HCT116 (cell line): ENCODE data around the gene MBTPS1. TPM values are rescaled to one million over a fixed set of nuclear protein-coding genes. Genes with fewer than 3 reads are reported as not detected.

ENCODE experiments used
- ATAC-seq: fragments of 200-7000 bp; cut with Tn5 transposase; 2 replicates; pipeline ENCODE4 v1.9.1; 2020; ENCODE audit warnings: mild to moderate bottlenecking, moderate library complexity
- BruUV-seq: library from RNA; stranded (reverse); fragments of 400-500 nt; replicated peaks from 2 replicates; lab custom pipeline; 2021; lab: Mats Ljungman, UMichigan
- CTCF ChIA-PET: fragments of 300-600 bp; sonication (Branson Sonifier 250); formaldehyde crosslinking; loops from one replicate; lab custom pipeline; 2021; ENCODE audit warnings: antibody characterized with exemption; lab: Charles Lee
- POLR2A ChIA-PET: fragments of 300-600, 350-600 bp; sonication (Branson Sonifier 250); formaldehyde crosslinking; loops from one replicate; lab custom pipeline; 2021; ENCODE audit warnings: antibody characterized with exemption; lab: Charles Lee
- RAD21 ChIA-PET, 2 experiments: fragments of 300-600 bp; sonication (Branson Sonifier 250); formaldehyde crosslinking; loops; one replicate each; lab custom pipeline; 2023; ENCODE audit warnings: low total read pairs in 2 of 2; ENCODE audit not compliant: uncharacterized antibody in 2 of 2, unreplicated experiment in 2 of 2, low non-redundant PET in 1 of 2; lab: Charles Lee
- DNase-seq: peaks from one replicate; pipeline ENCODE4 v3.0.0-alpha.2; 2010; ENCODE audit warnings: low read depth, low spot score
- H2AFZ ChIP-seq: fragments of 200-600 bp; shearing (Covaris generic), sonication (generic); 2 replicates; pipeline ENCODE4 v1.6.1; 2017; ENCODE audit warnings: low read depth, mixed run types, mixed read lengths, antibody characterized with exemption, low read length; ENCODE audit not compliant: poor library complexity, severe bottlenecking
- H3K27ac ChIP-seq: 2 replicates; pipeline ENCODE4 v1.5.1; 2012; ENCODE audit warnings: low read depth, low read length
- H3K27me3 ChIP-seq: fragments of 200-600 bp; sonication (generic); 2 replicates; pipeline ENCODE4 v1.6.1; 2016; ENCODE audit warnings: mixed run types, low read length, mixed read lengths; ENCODE audit not compliant: insufficient read depth
- H3K36me3 ChIP-seq, 2 experiments: fragments of 200-500 bp in 1 of 2; fragments of 200-600 bp in 1 of 2; sonication (Bioruptor generic) in 1 of 2; sonication (generic) in 1 of 2; 2 replicates each; pipeline versions ENCODE4 v1.5.1 to v1.6.1; 2014 to 2016; ENCODE audit warnings: low read length in 2 of 2, inconsistent platforms in 1 of 2, mixed read lengths in 1 of 2, mixed run types in 1 of 2; ENCODE audit not compliant: insufficient read depth in 2 of 2, control insufficient read depth in 1 of 2
- H3K4me1 ChIP-seq, 2 experiments: fragments of 200-600 bp in 1 of 2; sonication (generic) in 1 of 2; 2 replicates each; pipeline versions ENCODE4 v1.5.1 to v1.6.1; 2012 to 2017; ENCODE audit warnings: low read length in 2 of 2, inconsistent platforms in 1 of 2, mild to moderate bottlenecking in 1 of 2, mixed read lengths in 1 of 2, mixed run types in 1 of 2, moderate library complexity in 1 of 2; ENCODE audit not compliant: insufficient read depth in 2 of 2, control insufficient read depth in 1 of 2
- H3K4me2 ChIP-seq: fragments of 200-600 bp; sonication (generic); 2 replicates; pipeline ENCODE4 v1.6.1; 2017; ENCODE audit warnings: mixed run types, low read length, mixed read lengths
- H3K4me3 ChIP-seq, 2 experiments: fragments of 200-600 bp in 1 of 2; sonication (generic) in 1 of 2; replicated peaks in 1 of 2; 2 replicates each; pipeline ENCODE4 v1.5.1; 2011 to 2016; ENCODE audit warnings: low read length in 2 of 2, control low read depth in 1 of 2, low read depth in 1 of 2, mild to moderate bottlenecking in 1 of 2, mixed read lengths in 1 of 2, mixed run types in 1 of 2
- H3K79me2 ChIP-seq: fragments of 200-600 bp; sonication (generic); 2 replicates; pipeline ENCODE4 v1.6.1; 2017; ENCODE audit warnings: mild to moderate bottlenecking, mixed run types, low read length, moderate library complexity, mixed read lengths; ENCODE audit not compliant: insufficient read depth
- H3K9ac ChIP-seq: fragments of 200-600 bp; sonication (generic); 2 replicates; pipeline ENCODE4 v1.6.1; 2016; ENCODE audit warnings: low read length, mixed read lengths
- H3K9me2 ChIP-seq: fragments of 200-600 bp; sonication (generic), shearing (Covaris generic); 2 replicates; pipeline ENCODE4 v1.6.1; 2017; ENCODE audit warnings: mixed run types, mild to moderate bottlenecking, moderate library complexity; ENCODE audit not compliant: insufficient read depth
- H3K9me3 ChIP-seq, 2 experiments: fragments of 200-500 bp in 1 of 2; fragments of 200-600 bp in 1 of 2; sonication (Bioruptor generic) in 1 of 2; sonication (generic) in 1 of 2; 2 replicates each; pipeline ENCODE4 v1.6.1; 2014 to 2017; ENCODE audit warnings: low read length in 2 of 2, mixed read lengths in 2 of 2, inconsistent platforms in 1 of 2, low read depth in 1 of 2, mild to moderate bottlenecking in 1 of 2, mixed run types in 1 of 2, moderate library complexity in 1 of 2; ENCODE audit not compliant: control insufficient read depth in 1 of 2, insufficient read depth in 1 of 2
- H4K20me1 ChIP-seq: fragments of 200-600 bp; sonication (generic), shearing (Covaris generic); 2 replicates; pipeline ENCODE4 v1.6.1; 2017; ENCODE audit warnings: mixed run types, mild to moderate bottlenecking, moderate library complexity; ENCODE audit not compliant: insufficient read depth
- CBX3 ChIP-seq: IDR thresholded peaks from 2 replicates; pipeline ENCODE4 v1.6.1; 2012; ENCODE audit warnings: low read depth
- CTCF ChIP-seq, 3 experiments: fragments of 200-600 bp in 1 of 3; sonication (generic) in 1 of 3; IDR thresholded peaks in 2 of 3; conservative IDR thresholded peaks in 1 of 3; 2 replicates each; pipeline ENCODE4 v1.5.1; 2012 to 2017; ENCODE audit warnings: low read depth in 2 of 3, low read length in 2 of 3, antibody characterized with exemption in 1 of 3, borderline replicate concordance in 1 of 3, control low read depth in 1 of 3, mild to moderate bottlenecking in 1 of 3, mixed read lengths in 1 of 3, mixed run types in 1 of 3, moderate library complexity in 1 of 3; ENCODE audit not compliant: insufficient read depth in 1 of 3
- EZH2 ChIP-seq: fragments of 200-600 bp; sonication (generic); IDR thresholded peaks from 2 replicates; pipeline ENCODE4 v1.6.1; 2017; ENCODE audit warnings: antibody characterized with exemption, mixed run types
- POLR2A ChIP-seq: IDR thresholded peaks from 2 replicates; pipeline ENCODE4 v1.7.0; 2011; ENCODE audit warnings: borderline replicate concordance; ENCODE audit not compliant: insufficient read depth, insufficient read length; ENCODE audit errors: extremely low read depth
- REST ChIP-seq: IDR thresholded peaks from 2 replicates; pipeline ENCODE4 v1.6.1; 2012; ENCODE audit warnings: low read depth
- SIN3A ChIP-seq: IDR thresholded peaks from 2 replicates; pipeline ENCODE4 v1.6.1; 2012; ENCODE audit warnings: low read depth
- SRF ChIP-seq: IDR thresholded peaks from 2 replicates; pipeline ENCODE4 v1.6.1; 2012; ENCODE audit warnings: low read depth
- ZBTB33 ChIP-seq: IDR thresholded peaks from 2 replicates; pipeline ENCODE4 v1.6.1; 2011; ENCODE audit warnings: mild to moderate bottlenecking, low read length, moderate library complexity; ENCODE audit not compliant: insufficient replicate concordance; ENCODE audit errors: extremely low read depth
- intact Hi-C: fragments of 100-400 bp; cut with micrococcal nuclease; formaldehyde crosslinking; loops from 2 replicates; pipeline ENCODE4 v1.10.0; 2022
- total RNA-seq: library from RNA; stranded (reverse); gene quantifications from one replicate; pipeline ENCODE4 v1.2.1, GENCODE V29; 2021; ENCODE audit not compliant: unreplicated experiment

MBTPS1 gene
- total RNA-seq, 1 experiment from 2014 or later = 111 TPM

GRCh38 chr16:84033251-84034195, 83.2 kb downstream of the MBTPS1 start:
- H3K27ac ChIP-seq = no peak overlapping the region
- no peaks in the 10 kb centered on the region for H4K20me1 ChIP-seq
- no peak overlapping the region for H3K9ac ChIP-seq
- no TSS peak for BruUV-seq
- ATAC-seq = no peak
- ChIA-PET POLR2A (no interaction called here), RAD21 (no interaction called here), CTCF (no interaction called here)
- no peaks in the 10 kb centered on the region for H3K79me2 ChIP-seq
- intact Hi-C loops = no loop called here
- H2AFZ ChIP-seq = no peak overlapping the region
- H3K27me3 ChIP-seq = no peaks in the 10 kb centered on the region
- no peak overlapping the region for H3K4me2 ChIP-seq
- no peaks in the 10 kb centered on the region for H3K4me1 ChIP-seq
- peaks cover 0 to 5% of the 10 kb centered on the region in 2 experiments; a peak in 1 of 4 replicates for H3K9me3 ChIP-seq
- H3K36me3 ChIP-seq = no peaks in the 10 kb centered on the region
- H3K4me3 ChIP-seq = no peak overlapping the region
- TF ChIP-seq SRF = no peak
- no peak for TF ChIP-seq CTCF (IDR thresholded peaks at IDR 0.05 in 2 of 3, conservative IDR thresholded peaks at IDR 0.05 in 1 of 3; ENCODE audit: borderline replicate concordance in 1 of 3, insufficient read depth in 1 of 3, low read depth in 2 of 3, low read length in 2 of 3)
- no peak for TF ChIP-seq REST
- TF ChIP-seq CBX3 = no peak
- TF ChIP-seq SIN3A = no peak
- TF ChIP-seq EZH2 = no peak
- TF ChIP-seq POLR2A = no peak
- TF ChIP-seq ZBTB33 = no peak
- no peaks in the 10 kb centered on the region for H3K9me2 ChIP-seq
- DNase-seq = no peak
